Loucy (cell line): Measurements from ENCODE around the gene RPGRIP1L.

Source experiments
- H2AFZ ChIP-seq: fragments of 200-600 bp; sonication (generic); 2 replicates; pipeline ENCODE4 v1.6.0; 2016; ENCODE audit warnings: antibody characterized with exemption, mild to moderate bottlenecking, low read length, moderate library complexity
- H3F3A ChIP-seq: fragments of 200-600 bp; 2 replicates; pipeline ENCODE4 v1.6.0; 2016; ENCODE audit warnings: antibody characterized with exemption, low read depth, mild to moderate bottlenecking
- H3K27me3 ChIP-seq: fragments of 200-600 bp; sonication (generic); 2 replicates; pipeline ENCODE4 v1.6.1; 2014; ENCODE audit warnings: low read length, mild to moderate bottlenecking; ENCODE audit not compliant: insufficient read depth, poor library complexity, severe bottlenecking
- H3K36me3 ChIP-seq: fragments of 200-600 bp; sonication (generic); 2 replicates; pipeline ENCODE4 v1.6.1; 2016; ENCODE audit warnings: low read length; ENCODE audit not compliant: insufficient read depth
- H3K4me1 ChIP-seq: fragments of 200-600 bp; sonication (generic); 2 replicates; pipeline ENCODE4 v1.5.1; 2014; ENCODE audit warnings: low read length, mild to moderate bottlenecking; ENCODE audit not compliant: insufficient read depth, poor library complexity, severe bottlenecking
- H3K4me2 ChIP-seq: fragments of 200-600 bp; sonication (generic); 2 replicates; pipeline ENCODE4 v1.6.0; 2014; ENCODE audit warnings: antibody characterized with exemption, low read length, low read depth, mild to moderate bottlenecking; ENCODE audit not compliant: poor library complexity, severe bottlenecking
- H3K4me3 ChIP-seq: fragments of 200-600 bp; sonication (generic); 2 replicates; pipeline ENCODE4 v1.5.1; 2014; ENCODE audit warnings: low read length, mild to moderate bottlenecking, mixed read lengths; ENCODE audit not compliant: poor library complexity, severe bottlenecking
- H3K79me2 ChIP-seq: fragments of 200-600 bp; sonication (generic); 2 replicates; pipeline ENCODE4 v1.6.1; 2014; ENCODE audit warnings: low read length; ENCODE audit not compliant: insufficient read depth
- H3K9ac ChIP-seq: fragments of 200-600 bp; sonication (generic); 2 replicates; pipeline ENCODE4 v1.6.0; 2014; ENCODE audit warnings: mild to moderate bottlenecking, low read depth, low read length, moderate library complexity; ENCODE audit not compliant: poor library complexity, severe bottlenecking
- H3K9me2 ChIP-seq: fragments of 200-600 bp; sonication (generic); replicated peaks from 2 replicates; pipeline ENCODE4 v1.6.1; 2016; ENCODE audit warnings: low read depth, low read length, mixed read lengths
- H3K9me3 ChIP-seq: fragments of 200-600 bp; sonication (generic); 2 replicates; pipeline ENCODE4 v1.6.1; 2014; ENCODE audit warnings: mild to moderate bottlenecking, antibody characterized with exemption, low read length, low read depth; ENCODE audit not compliant: insufficient read depth
- H4K20me1 ChIP-seq: fragments of 200-600 bp; sonication (generic); 2 replicates; pipeline ENCODE4 v1.6.0; 2014; ENCODE audit warnings: antibody characterized with exemption, low read length, mild to moderate bottlenecking; ENCODE audit not compliant: insufficient read depth, poor library complexity, severe bottlenecking
- EZH2phosphoT487 ChIP-seq: fragments of 200-600 bp; IDR thresholded peaks from 2 replicates; pipeline ENCODE4 v1.6.1; 2018; ENCODE audit warnings: antibody characterized with exemption, mild to moderate bottlenecking, moderate library complexity, borderline replicate concordance
- TF ChIP-seq, protein P1 (sequence below): fragments of 200-600 bp; sonication (generic); conservative IDR thresholded peaks from 2 replicates; pipeline ENCODE4 v1.5.1; 2014; ENCODE audit warnings: mild to moderate bottlenecking, antibody characterized with exemption, low read length

The RPGRIP1L gene

DNA sequence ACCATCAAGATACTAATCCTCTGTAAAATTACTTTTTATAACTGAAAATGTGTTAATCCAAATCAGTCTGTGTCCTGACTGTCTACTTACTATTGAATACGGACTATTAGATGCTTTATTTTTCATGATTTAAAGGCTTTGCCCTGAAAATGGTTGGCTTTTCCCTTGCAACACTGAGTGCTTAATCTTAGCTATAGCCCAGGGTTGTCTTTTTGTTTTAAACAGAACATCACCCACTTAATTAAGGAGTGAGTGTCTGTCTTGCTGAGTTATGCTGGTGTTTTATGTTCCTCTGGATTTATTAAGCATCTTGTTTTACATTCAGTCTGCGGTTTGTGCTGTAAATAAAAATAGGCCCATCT lies 11.3 kb upstream of the RPGRIP1L start:
- Histone ChIP-seq H4K20me1 (no peaks in the 10 kb centered on the region), H2AFZ (no peak overlapping the region), H3K9ac (no peak overlapping the region), H3K79me2 (peaks cover 56% of the 10 kb centered on the region), H3K36me3 (no peaks in the 10 kb centered on the region), H3F3A (no peaks in the 10 kb centered on the region), H3K4me3 (no peak overlapping the region), H3K4me1 (peaks cover 17% of the 10 kb centered on the region), H3K27me3 (no peaks in the 10 kb centered on the region), H3K9me2 (no peaks in the 10 kb centered on the region), H3K4me2 (no peak overlapping the region), H3K9me3 (no peaks in the 10 kb centered on the region)
- no peak for TF ChIP-seq EZH2phosphoT487
- TF ChIP-seq, protein P1, sequence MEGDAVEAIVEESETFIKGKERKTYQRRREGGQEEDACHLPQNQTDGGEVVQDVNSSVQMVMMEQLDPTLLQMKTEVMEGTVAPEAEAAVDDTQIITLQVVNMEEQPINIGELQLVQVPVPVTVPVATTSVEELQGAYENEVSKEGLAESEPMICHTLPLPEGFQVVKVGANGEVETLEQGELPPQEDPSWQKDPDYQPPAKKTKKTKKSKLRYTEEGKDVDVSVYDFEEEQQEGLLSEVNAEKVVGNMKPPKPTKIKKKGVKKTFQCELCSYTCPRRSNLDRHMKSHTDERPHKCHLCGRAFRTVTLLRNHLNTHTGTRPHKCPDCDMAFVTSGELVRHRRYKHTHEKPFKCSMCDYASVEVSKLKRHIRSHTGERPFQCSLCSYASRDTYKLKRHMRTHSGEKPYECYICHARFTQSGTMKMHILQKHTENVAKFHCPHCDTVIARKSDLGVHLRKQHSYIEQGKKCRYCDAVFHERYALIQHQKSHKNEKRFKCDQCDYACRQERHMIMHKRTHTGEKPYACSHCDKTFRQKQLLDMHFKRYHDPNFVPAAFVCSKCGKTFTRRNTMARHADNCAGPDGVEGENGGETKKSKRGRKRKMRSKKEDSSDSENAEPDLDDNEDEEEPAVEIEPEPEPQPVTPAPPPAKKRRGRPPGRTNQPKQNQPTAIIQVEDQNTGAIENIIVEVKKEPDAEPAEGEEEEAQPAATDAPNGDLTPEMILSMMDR: no peak

DNA sequence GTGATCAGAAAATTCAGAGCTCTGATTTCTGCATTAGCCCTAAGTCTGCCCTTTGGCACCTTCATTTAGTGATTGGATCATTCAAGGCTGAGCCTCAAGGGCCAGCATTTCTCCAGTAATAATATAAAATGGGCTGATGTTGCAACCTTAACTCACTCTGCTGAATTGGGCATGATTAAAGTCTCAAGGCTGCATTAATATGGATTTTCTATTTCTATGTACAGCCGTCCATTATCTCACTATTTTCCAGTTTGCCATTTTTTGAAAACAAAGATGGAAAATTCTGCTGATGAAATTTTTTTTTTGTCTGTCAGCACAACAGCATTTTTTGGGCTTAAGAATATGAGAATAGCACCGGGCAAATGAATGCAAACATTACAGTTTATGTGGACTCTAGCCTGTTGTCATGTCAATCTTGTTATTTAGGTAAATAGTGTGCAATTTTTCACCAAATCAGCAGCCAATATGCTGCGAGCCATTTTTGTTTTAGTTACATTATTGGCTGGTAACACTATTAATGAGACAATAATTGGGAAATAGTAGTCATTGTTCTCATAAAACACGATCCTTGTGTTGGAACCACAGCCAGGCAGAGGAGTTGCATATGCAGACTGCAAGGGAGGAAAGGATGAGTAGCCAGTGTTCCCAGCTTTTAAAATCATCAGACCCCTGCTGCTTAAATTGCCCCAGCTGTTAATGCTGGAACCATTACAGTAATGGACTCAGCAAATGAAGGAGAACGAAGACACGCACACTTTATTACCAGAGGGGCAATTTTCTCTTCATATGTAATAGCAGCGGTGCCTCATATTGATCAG lies 10.8 kb upstream of the RPGRIP1L start:
- H3K4me1 ChIP-seq: peaks cover 17% of the 10 kb centered on the region
- H3K9ac ChIP-seq: no peak overlapping the region
- H2AFZ ChIP-seq: no peak overlapping the region
- H3K36me3 ChIP-seq: no peaks in the 10 kb centered on the region
- no peaks in the 10 kb centered on the region for H4K20me1 ChIP-seq
- no peaks in the 10 kb centered on the region for H3K9me3 ChIP-seq
- H3K4me2 ChIP-seq: no peak overlapping the region
- H3K79me2 ChIP-seq: peaks cover 56% of the 10 kb centered on the region
- H3K27me3 ChIP-seq: no peaks in the 10 kb centered on the region
- no peak for TF ChIP-seq EZH2phosphoT487
- TF ChIP-seq, protein P1: no peak
- H3K9me2 ChIP-seq: no peaks in the 10 kb centered on the region
- no peak overlapping the region for H3K4me3 ChIP-seq
- H3F3A ChIP-seq: no peaks in the 10 kb centered on the region

DNA sequence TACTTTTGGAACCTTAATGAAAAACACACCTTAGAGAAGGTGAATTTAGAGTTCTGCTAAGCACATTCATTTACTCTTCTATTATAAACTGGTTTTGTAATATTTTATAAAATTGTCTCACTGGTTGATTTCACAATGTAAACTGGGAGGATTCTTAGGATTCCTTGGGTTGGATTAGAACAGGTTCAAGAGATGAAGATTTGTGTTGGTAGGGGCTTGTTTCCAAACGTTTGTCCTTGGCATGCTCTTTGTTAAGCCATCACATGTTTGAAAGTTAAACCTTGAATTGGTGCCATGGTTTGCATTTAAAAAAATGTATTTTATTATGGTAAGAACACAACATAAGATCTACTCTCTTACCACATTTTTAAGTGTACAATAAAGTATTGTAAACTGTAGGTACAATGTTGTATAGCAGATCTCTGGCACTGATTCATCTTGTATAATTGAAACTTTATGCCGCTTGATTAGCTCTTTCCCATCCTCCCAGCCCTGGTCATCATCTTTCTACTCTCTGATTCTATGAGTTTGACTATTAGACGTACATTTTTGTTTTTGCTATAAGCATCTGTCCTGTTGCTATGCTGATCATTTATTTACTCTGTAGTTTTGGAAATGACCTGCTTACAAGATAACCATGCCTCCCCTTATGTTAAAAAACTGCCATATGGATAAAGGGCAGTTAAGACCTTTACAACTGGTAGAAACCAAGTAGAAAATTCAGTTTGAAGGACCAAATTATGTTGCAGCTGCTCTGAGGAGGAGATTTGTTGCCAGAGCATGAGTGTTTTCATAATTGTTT lies 9.9 kb upstream of the RPGRIP1L start:
- H3K36me3 ChIP-seq: no peaks in the 10 kb centered on the region
- H3K9me3 ChIP-seq: no peaks in the 10 kb centered on the region
- H4K20me1 ChIP-seq: no peaks in the 10 kb centered on the region
- no peak overlapping the region for H3K4me3 ChIP-seq
- H3K4me2 ChIP-seq: no peak overlapping the region
- peaks cover 56% of the 10 kb centered on the region for H3K79me2 ChIP-seq
- H3K9ac ChIP-seq: no peak overlapping the region
- no peak for TF ChIP-seq EZH2phosphoT487
- TF ChIP-seq, protein P1: no peak
- no peaks in the 10 kb centered on the region for H3K9me2 ChIP-seq
- H3K4me1 ChIP-seq: peaks cover 21% of the 10 kb centered on the region
- H3F3A ChIP-seq: no peaks in the 10 kb centered on the region
- H2AFZ ChIP-seq: no peak overlapping the region
- no peaks in the 10 kb centered on the region for H3K27me3 ChIP-seq
